HL-60 (cell line): ENCODE data around the gene TMED8.

ENCODE experiments used
- DNase-seq, 2 experiments: peaks; one replicate each; pipeline ENCODE4 v3.0.0-alpha.2; 2010 to 2020; ENCODE audit warnings: low read depth in 1 of 2, low spot score in 1 of 2
- H3K27ac ChIP-seq: fragments of 250-450 bp; sonication (Bioruptor Pico); replicated peaks from 2 replicates; pipeline ENCODE4 v1.5.1; 2020; ENCODE audit warnings: mild to moderate bottlenecking, moderate library complexity
- H3K27me3 ChIP-seq: fragments of 250-450 bp; sonication (Bioruptor Pico); 2 replicates; pipeline ENCODE4 v1.5.1; 2021; ENCODE audit warnings: mild to moderate bottlenecking, moderate library complexity; ENCODE audit not compliant: insufficient read depth, poor library complexity, severe bottlenecking
- H3K4me3 ChIP-seq: replicated peaks from 2 replicates; pipeline ENCODE4 v1.5.1; 2011; ENCODE audit warnings: mild to moderate bottlenecking, control low read depth, low read length; ENCODE audit not compliant: insufficient read depth
- CTCF ChIP-seq: IDR thresholded peaks from one replicate; pipeline ENCODE4 v1.5.1; 2011; ENCODE audit warnings: low read length, control low read depth, inconsistent platforms; ENCODE audit not compliant: insufficient read depth
- GABPA ChIP-seq: IDR thresholded peaks from 2 replicates; pipeline ENCODE4 v1.6.1; 2012; ENCODE audit warnings: low read depth
- POLR2AphosphoS5 ChIP-seq: IDR thresholded peaks from 2 replicates; pipeline ENCODE4 v1.6.1; 2012; ENCODE audit warnings: low read depth
- SPI1 ChIP-seq: IDR thresholded peaks from 2 replicates; pipeline ENCODE4 v1.6.1; 2012; ENCODE audit warnings: low read depth, mild to moderate bottlenecking, borderline replicate concordance
- TF ChIP-seq, protein P1 (sequence below): IDR thresholded peaks from 2 replicates; pipeline ENCODE4 v1.6.1; 2012; ENCODE audit warnings: low read depth; ENCODE audit not compliant: insufficient replicate concordance

TMED8 gene

DNA sequence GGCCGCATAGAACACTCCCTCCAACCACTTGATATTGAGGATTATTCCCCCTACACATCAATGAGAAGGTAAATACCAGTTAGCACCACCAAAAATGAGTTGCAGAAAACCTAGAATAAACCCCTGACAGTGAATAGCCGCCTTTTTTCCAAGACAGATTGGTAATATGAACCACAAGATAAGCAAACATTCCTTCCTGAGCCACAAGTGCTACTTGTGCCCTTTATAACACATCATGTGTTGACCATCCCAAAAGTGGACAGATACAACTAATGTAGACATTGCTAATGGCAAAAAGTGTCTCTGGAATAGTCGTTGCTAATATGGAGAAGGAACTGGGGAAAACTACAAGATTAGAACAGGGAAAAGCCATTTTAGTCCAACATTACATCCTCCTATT is 29.2 kb upstream of the TMED8 start:
- Histone ChIP-seq H3K27ac (peak overlapping the region; percentile 77), H3K27me3 (no peaks in the 10 kb centered on the region), H3K4me3 (no peak overlapping the region)
- TF ChIP-seq SPI1 (no peak), POLR2AphosphoS5 (no peak), CTCF (no peak), GABPA (no peak)
- TF ChIP-seq, protein P1, sequence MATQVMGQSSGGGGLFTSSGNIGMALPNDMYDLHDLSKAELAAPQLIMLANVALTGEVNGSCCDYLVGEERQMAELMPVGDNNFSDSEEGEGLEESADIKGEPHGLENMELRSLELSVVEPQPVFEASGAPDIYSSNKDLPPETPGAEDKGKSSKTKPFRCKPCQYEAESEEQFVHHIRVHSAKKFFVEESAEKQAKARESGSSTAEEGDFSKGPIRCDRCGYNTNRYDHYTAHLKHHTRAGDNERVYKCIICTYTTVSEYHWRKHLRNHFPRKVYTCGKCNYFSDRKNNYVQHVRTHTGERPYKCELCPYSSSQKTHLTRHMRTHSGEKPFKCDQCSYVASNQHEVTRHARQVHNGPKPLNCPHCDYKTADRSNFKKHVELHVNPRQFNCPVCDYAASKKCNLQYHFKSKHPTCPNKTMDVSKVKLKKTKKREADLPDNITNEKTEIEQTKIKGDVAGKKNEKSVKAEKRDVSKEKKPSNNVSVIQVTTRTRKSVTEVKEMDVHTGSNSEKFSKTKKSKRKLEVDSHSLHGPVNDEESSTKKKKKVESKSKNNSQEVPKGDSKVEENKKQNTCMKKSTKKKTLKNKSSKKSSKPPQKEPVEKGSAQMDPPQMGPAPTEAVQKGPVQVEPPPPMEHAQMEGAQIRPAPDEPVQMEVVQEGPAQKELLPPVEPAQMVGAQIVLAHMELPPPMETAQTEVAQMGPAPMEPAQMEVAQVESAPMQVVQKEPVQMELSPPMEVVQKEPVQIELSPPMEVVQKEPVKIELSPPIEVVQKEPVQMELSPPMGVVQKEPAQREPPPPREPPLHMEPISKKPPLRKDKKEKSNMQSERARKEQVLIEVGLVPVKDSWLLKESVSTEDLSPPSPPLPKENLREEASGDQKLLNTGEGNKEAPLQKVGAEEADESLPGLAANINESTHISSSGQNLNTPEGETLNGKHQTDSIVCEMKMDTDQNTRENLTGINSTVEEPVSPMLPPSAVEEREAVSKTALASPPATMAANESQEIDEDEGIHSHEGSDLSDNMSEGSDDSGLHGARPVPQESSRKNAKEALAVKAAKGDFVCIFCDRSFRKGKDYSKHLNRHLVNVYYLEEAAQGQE, result no peak
- no peak for DNase-seq

GRCh38 chr14:77403768-77404167 is 26.9 kb upstream of the TMED8 start:
- TF ChIP-seq SPI1 (no peak), CTCF (no peak), POLR2AphosphoS5 (no peak), GABPA (no peak)
- TF ChIP-seq, protein P1, result no peak
- Histone ChIP-seq H3K27me3 (no peaks in the 10 kb centered on the region), H3K27ac (no peak overlapping the region), H3K4me3 (no peak overlapping the region)
- no peak for DNase-seq

DNA sequence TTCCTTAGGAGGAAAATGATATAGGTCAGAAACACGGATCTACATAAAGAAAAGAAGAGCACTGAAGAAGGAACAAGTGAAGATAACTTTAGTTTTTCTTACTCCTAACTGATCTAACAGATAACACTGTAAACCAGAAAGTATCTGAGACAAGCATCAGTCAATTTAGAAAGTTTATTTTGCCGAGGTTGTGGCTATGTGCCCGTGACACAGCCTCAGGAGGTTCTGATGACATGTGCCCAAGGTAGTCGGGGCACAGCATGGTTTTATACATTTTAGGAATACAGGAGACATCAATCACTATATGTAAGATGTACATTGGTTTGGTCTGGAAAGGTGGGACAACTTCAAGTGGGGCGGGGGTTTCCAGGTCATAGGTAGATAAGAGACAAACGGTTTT is 23.3 kb upstream of the TMED8 start:
- no peak overlapping the region for H3K27ac ChIP-seq
- H3K4me3 ChIP-seq, result no peak overlapping the region
- DNase-seq, result no peak
- H3K27me3 ChIP-seq, result no peaks in the 10 kb centered on the region
- no peak for TF ChIP-seq GABPA
- no peak for TF ChIP-seq SPI1
- no peak for TF ChIP-seq CTCF
- TF ChIP-seq, protein P1, result no peak
- TF ChIP-seq POLR2AphosphoS5, result no peak
